ENCODE results near the gene MALRD1.

Gene MALRD1

GRCh38 chr10:19416164-19416563 lies 367.6 kb downstream of the MALRD1 start:
- no peaks in the 10 kb centered on the region for H3K9me3 Mint-ChIP-seq
- H3K27ac Mint-ChIP-seq: no peak overlapping the region
- no peaks in the 10 kb centered on the region for H3K4me1 Mint-ChIP-seq
- H3K36me3 Mint-ChIP-seq: no peaks in the 10 kb centered on the region
- DNase-seq (no peak), ATAC-seq (replicated peaks) (no peak)
- H3K27me3 Mint-ChIP-seq: no peaks in the 10 kb centered on the region
- H3K4me3 Mint-ChIP-seq: no peak overlapping the region

- Mint-ChIP-seq H3K27me3 (no peaks in the 10 kb centered on the region), H3K27ac (no peak overlapping the region), H3K9me3 (no peaks in the 10 kb centered on the region), H3K4me1 (no peaks in the 10 kb centered on the region), H3K4me3 (no peak overlapping the region), H3K36me3 (no peaks in the 10 kb centered on the region)
- DNase-seq (no peak), ATAC-seq (replicated peaks) (no peak)
These were observed 369.1 kb downstream of the MALRD1 start for GRCh38 chr10:19417740-19418139.

GRCh38 chr10:19421674-19422073 lies 373.1 kb downstream of the MALRD1 start:
- H3K27ac Mint-ChIP-seq: no peak overlapping the region

GRCh38 chr10:19426034-19426433 lies 377.4 kb downstream of the MALRD1 start:
- H3K27me3 Mint-ChIP-seq: no peaks in the 10 kb centered on the region
- H3K36me3 Mint-ChIP-seq: no peaks in the 10 kb centered on the region
- peaks cover 0 to 7% of the 10 kb centered on the region in 2 donors for H3K9me3 Mint-ChIP-seq
- no peak overlapping the region for H3K27ac Mint-ChIP-seq
- ATAC-seq (replicated peaks) (no peak), DNase-seq (no peak)
- no peak overlapping the region for H3K4me3 Mint-ChIP-seq
- no peaks in the 10 kb centered on the region for H3K4me1 Mint-ChIP-seq

More at GRCh38 chr10:19421674-19422073, 373.1 kb downstream of the MALRD1 start:
- ATAC-seq (replicated peaks): no peak
- H3K4me1 Mint-ChIP-seq: no peaks in the 10 kb centered on the region
- no peaks in the 10 kb centered on the region for H3K27me3 Mint-ChIP-seq
- H3K9me3 Mint-ChIP-seq: peaks cover 0 to 3% of the 10 kb centered on the region in 2 donors
- H3K36me3 Mint-ChIP-seq: no peaks in the 10 kb centered on the region
- DNase-seq: no peak
- no peak overlapping the region for H3K4me3 Mint-ChIP-seq

GRCh38 chr10:19431622-19432351 lies 383.2 kb downstream of the MALRD1 start:
- Mint-ChIP-seq H3K36me3 (no peaks in the 10 kb centered on the region), H3K27ac (no peak overlapping the region), H3K4me1 (no peaks in the 10 kb centered on the region), H3K4me3 (no peak overlapping the region), H3K27me3 (no peaks in the 10 kb centered on the region), H3K9me3 (peaks cover 3 to 4% of the 10 kb centered on the region in 2 donors)
- ATAC-seq (replicated peaks): no peak
- DNase-seq: no peak

- Mint-ChIP-seq H3K27ac (no peak overlapping the region), H3K9me3 (peaks cover 0 to 2% of the 10 kb centered on the region in 2 donors), H3K4me1 (no peaks in the 10 kb centered on the region)
These were observed 401.3 kb downstream of the MALRD1 start for GRCh38 chr10:19449860-19450259.

GRCh38 chr10:19451356-19451755 lies 402.8 kb downstream of the MALRD1 start:
- no peak for ATAC-seq (replicated peaks)
- Mint-ChIP-seq H3K9me3 (peaks cover 0 to 2% of the 10 kb centered on the region in 2 donors), H3K27ac (no peak overlapping the region), H3K4me1 (no peaks in the 10 kb centered on the region), H3K36me3 (no peaks in the 10 kb centered on the region), H3K27me3 (no peaks in the 10 kb centered on the region), H3K4me3 (no peak overlapping the region)
- no peak for DNase-seq

More at GRCh38 chr10:19449860-19450259, 401.3 kb downstream of the MALRD1 start:
- no peak for DNase-seq
- no peak overlapping the region for H3K4me3 Mint-ChIP-seq
- no peaks in the 10 kb centered on the region for H3K36me3 Mint-ChIP-seq
- H3K27me3 Mint-ChIP-seq: no peaks in the 10 kb centered on the region
- ATAC-seq (replicated peaks): no peak

- Mint-ChIP-seq H3K9me3 (peaks cover 0 to 2% of the 10 kb centered on the region in 2 donors), H3K4me3 (no peak overlapping the region), H3K27me3 (no peaks in the 10 kb centered on the region), H3K36me3 (no peaks in the 10 kb centered on the region), H3K4me1 (no peaks in the 10 kb centered on the region), H3K27ac (no peak overlapping the region)
- ATAC-seq (replicated peaks) (no peak), DNase-seq (no peak)
These were observed 403.3 kb downstream of the MALRD1 start for GRCh38 chr10:19451937-19452336.

GRCh38 chr10:19453967-19454366 lies 405.4 kb downstream of the MALRD1 start:
- peaks cover 0 to 2% of the 10 kb centered on the region in 2 donors for H3K9me3 Mint-ChIP-seq

GRCh38 chr10:19461588-19461987 lies 413.0 kb downstream of the MALRD1 start:
- Mint-ChIP-seq H3K9me3 (peaks cover 3 to 5% of the 10 kb centered on the region in 2 donors), H3K36me3 (no peaks in the 10 kb centered on the region), H3K27ac (no peak overlapping the region), H3K4me1 (no peaks in the 10 kb centered on the region), H3K27me3 (no peaks in the 10 kb centered on the region), H3K4me3 (no peak overlapping the region)
- ATAC-seq (replicated peaks) (no peak), DNase-seq (no peak)

More at GRCh38 chr10:19453967-19454366, 405.4 kb downstream of the MALRD1 start:
- Mint-ChIP-seq H3K36me3 (no peaks in the 10 kb centered on the region), H3K27ac (no peak overlapping the region), H3K4me3 (no peak overlapping the region), H3K4me1 (no peaks in the 10 kb centered on the region), H3K27me3 (no peaks in the 10 kb centered on the region)
- ATAC-seq (replicated peaks): no peak
- no peak for DNase-seq

GRCh38 chr10:19466709-19467108 lies 418.1 kb downstream of the MALRD1 start:
- Mint-ChIP-seq H3K9me3 (peaks cover 4 to 8% of the 10 kb centered on the region in 2 donors), H3K27ac (no peak overlapping the region), H3K4me3 (no peak overlapping the region), H3K27me3 (no peaks in the 10 kb centered on the region), H3K4me1 (no peaks in the 10 kb centered on the region), H3K36me3 (no peaks in the 10 kb centered on the region)
- no peak for DNase-seq
- ATAC-seq (replicated peaks): no peak

GRCh38 chr10:19468413-19468812 lies 419.8 kb downstream of the MALRD1 start:
- H3K4me1 Mint-ChIP-seq: no peaks in the 10 kb centered on the region
- ATAC-seq (replicated peaks) (no peak), DNase-seq (no peak)
- no peak overlapping the region for H3K27ac Mint-ChIP-seq
- no peaks in the 10 kb centered on the region for H3K36me3 Mint-ChIP-seq
- H3K27me3 Mint-ChIP-seq: no peaks in the 10 kb centered on the region
- H3K9me3 Mint-ChIP-seq: peaks cover 4% of the 10 kb centered on the region in 2 donors
- no peak overlapping the region for H3K4me3 Mint-ChIP-seq

GRCh38 chr10:19469521-19469920 lies 420.9 kb downstream of the MALRD1 start:
- H3K27ac Mint-ChIP-seq: no peak overlapping the region
- H3K4me1 Mint-ChIP-seq: no peaks in the 10 kb centered on the region
- ATAC-seq (replicated peaks) (no peak), DNase-seq (no peak)
- no peaks in the 10 kb centered on the region for H3K36me3 Mint-ChIP-seq
- peaks cover 4% of the 10 kb centered on the region in 2 donors for H3K9me3 Mint-ChIP-seq
- H3K4me3 Mint-ChIP-seq: no peak overlapping the region
- H3K27me3 Mint-ChIP-seq: no peaks in the 10 kb centered on the region

- ATAC-seq (replicated peaks): no peak
- Mint-ChIP-seq H3K27ac (no peak overlapping the region), H3K36me3 (no peaks in the 10 kb centered on the region), H3K27me3 (no peaks in the 10 kb centered on the region), H3K4me1 (no peaks in the 10 kb centered on the region), H3K4me3 (no peak overlapping the region), H3K9me3 (peaks cover 0 to 5% of the 10 kb centered on the region in 2 donors)
- no peak for DNase-seq
These were observed 431.3 kb downstream of the MALRD1 start for GRCh38 chr10:19479854-19480253.

GRCh38 chr10:19480353-19480752 lies 431.8 kb downstream of the MALRD1 start:
- Mint-ChIP-seq H3K9me3 (peaks cover 0 to 5% of the 10 kb centered on the region in 2 donors), H3K27me3 (no peaks in the 10 kb centered on the region), H3K36me3 (no peaks in the 10 kb centered on the region), H3K4me3 (no peak overlapping the region), H3K4me1 (no peaks in the 10 kb centered on the region), H3K27ac (no peak overlapping the region)
- ATAC-seq (replicated peaks): no peak
- DNase-seq: no peak

Measured in stimulated activated naive B cell treated with anti-CD40 and anti-IgM and Interleukin-4, amounts not matched to agents 10 μg/mL and 1 μg/mL and 100 μg/mL, for 72 hours (primary cell).